Skin epidermis (tissue), 12 donors: ENCODE measurements around the gene MYBPH.

Source experiments
- H3K27ac ChIP-seq, 21 experiments: fragments of 200-600 bp; sonication (generic) in 11 of 21; one replicate each; pipeline ENCODE4 v1.5.0; 2020; ENCODE audit warnings: mild to moderate bottlenecking in 3 of 21, inconsistent platforms in 2 of 21, moderate library complexity in 2 of 21
- H3K4me3 ChIP-seq, 7 experiments: fragments of 200-600 bp; sonication (generic) in 2 of 7; one replicate each; pipeline ENCODE4 v1.5.0; 2020; ENCODE audit warnings: inconsistent platforms in 2 of 7, mild to moderate bottlenecking in 2 of 7, moderate library complexity in 1 of 7

Gene MYBPH

GRCh38 chr1:203202431-203203245, 27.0 kb upstream of the MYBPH start:
- H3K27ac ChIP-seq = peak overlapping the region in 4 of 21 experiments; percentile 8 to 46 (median 24)
- H3K4me3 ChIP-seq = no peak overlapping the region

GRCh38 chr1:203201516-203202205, 26.0 kb upstream of the MYBPH start:
- H3K4me3 ChIP-seq = no peak overlapping the region
- H3K27ac ChIP-seq = peak overlapping the region in 1 of 21 experiments; percentile 81

GRCh38 chr1:203200916-203201315, 25.3 kb upstream of the MYBPH start:
- H3K4me3 ChIP-seq = no peak overlapping the region
- H3K27ac ChIP-seq = peak overlapping the region in 7 of 21 experiments; percentile 5 to 81 (median 48)

- Histone ChIP-seq H3K27ac (peak overlapping the region in 14 of 21 experiments; percentile 5 to 81 (median 31)), H3K4me3 (no peak overlapping the region)
Observed at GRCh38 chr1:203199816-203200571, 24.4 kb upstream of the MYBPH start.

- H3K27ac ChIP-seq = peak overlapping the region in 11 of 21 experiments; percentile 20 to 81 (median 50)
Observed at GRCh38 chr1:203199481-203199815, 23.8 kb upstream of the MYBPH start.

GRCh38 chr1:203199002-203199401, 23.4 kb upstream of the MYBPH start:
- H3K27ac ChIP-seq = peak overlapping the region in 8 of 21 experiments; percentile 26 to 81 (median 57)
- H3K4me3 ChIP-seq = no peak overlapping the region

More at GRCh38 chr1:203199481-203199815, 23.8 kb upstream of the MYBPH start:
- H3K4me3 ChIP-seq = no peak overlapping the region

- Histone ChIP-seq H3K4me3 (no peak overlapping the region), H3K27ac (no peak overlapping the region)
Observed at GRCh38 chr1:203197625-203198024, 22.0 kb upstream of the MYBPH start.

GRCh38 chr1:203196371-203196770, 20.7 kb upstream of the MYBPH start:
- H3K27ac ChIP-seq = no peak overlapping the region

GRCh38 chr1:203190949-203191348, 15.3 kb upstream of the MYBPH start:
- no peak overlapping the region for H3K4me3 ChIP-seq
- no peak overlapping the region for H3K27ac ChIP-seq

More at GRCh38 chr1:203196371-203196770, 20.7 kb upstream of the MYBPH start:
- H3K4me3 ChIP-seq = no peak overlapping the region

- H3K4me3 ChIP-seq = no peak overlapping the region
Observed at GRCh38 chr1:203189951-203190352, 14.3 kb upstream of the MYBPH start.

GRCh38 chr1:203188686-203189232, 13.1 kb upstream of the MYBPH start:
- Histone ChIP-seq H3K27ac (peak overlapping the region in 2 of 21 experiments; percentile 16 to 83), H3K4me3 (no peak overlapping the region)

More at GRCh38 chr1:203189951-203190352, 14.3 kb upstream of the MYBPH start:
- no peak overlapping the region for H3K27ac ChIP-seq

- peak overlapping the region in 9 of 21 experiments; percentile 21 to 83 (median 76) for H3K27ac ChIP-seq
- H3K4me3 ChIP-seq = no peak overlapping the region
Observed at GRCh38 chr1:203187689-203188264, 12.2 kb upstream of the MYBPH start.

- Histone ChIP-seq H3K27ac (peak overlapping the region in 12 of 21 experiments; percentile 8 to 83 (median 58)), H3K4me3 (no peak overlapping the region)
Observed at GRCh38 chr1:203187304-203187685, 11.7 kb upstream of the MYBPH start.

- peak within 1 kb of the TSS in 2 of 7 experiments; percentile 21 to 23 for H3K4me3 ChIP-seq
- H3K27ac ChIP-seq = peak within 1 kb of the TSS in 17 of 21 experiments; percentile 10 to 83 (median 58)
Observed at GRCh38 chr1:203186446-203187303, 11.0 kb upstream of the MYBPH start, which contains the start of gene CHI3L1. Gene CHI3L1 (minus strand): TSS chr1:203186704. CDS start chr1:203186623, 81 bp downstream.

GRCh38 chr1:203186091-203186445, 10.4 kb upstream of the MYBPH start:
- Histone ChIP-seq H3K27ac (peak overlapping the region in 16 of 21 experiments; percentile 10 to 83 (median 58)), H3K4me3 (peak overlapping the region in 2 of 7 experiments; percentile 21 to 23)

GRCh38 chr1:203185585-203185984, 10.0 kb upstream of the MYBPH start:
- H3K27ac ChIP-seq = peak overlapping the region in 12 of 21 experiments; percentile 15 to 83 (median 66)
- peak overlapping the region in 2 of 7 experiments; percentile 21 to 23 for H3K4me3 ChIP-seq

GRCh38 chr1:203185061-203185461, 9.4 kb upstream of the MYBPH start:
- Histone ChIP-seq H3K27ac (peak overlapping the region in 12 of 21 experiments; percentile 15 to 83 (median 66)), H3K4me3 (peak overlapping the region in 2 of 7 experiments; percentile 21 to 23)

- peak overlapping the region in 4 of 21 experiments; percentile 45 to 83 (median 72) for H3K27ac ChIP-seq
- H3K4me3 ChIP-seq = peak overlapping the region in 1 of 7 experiments; percentile 23
Observed at GRCh38 chr1:203184467-203184866, 8.8 kb upstream of the MYBPH start.
